SK-N-SH treated with all-trans-retinoic acid at 6 μM for 48 hours (cell line): ENCODE results near the gene PACC1.

Source experiments
- ATAC-seq: fragments of 200-7000 bp; cut with Tn5 transposase; 3 replicates; pipeline ENCODE4 v1.9.1; 2020; ENCODE audit warnings: mild to moderate bottlenecking, moderate library complexity
- ARNTL ChIP-seq: fragments of 450-650 bp; formaldehyde crosslinking; IDR thresholded peaks from 2 replicates; pipeline ENCODE4 v1.5.0; 2020; ENCODE audit warnings: low read depth, mild to moderate bottlenecking, moderate library complexity, borderline replicate concordance
- BACH2 ChIP-seq: fragments of 250-450 bp; sonication (Bioruptor Pico); IDR thresholded peaks from 2 replicates; pipeline ENCODE4 v1.9.0; 2021; ENCODE audit warnings: mild to moderate bottlenecking, borderline replicate concordance
- CREB5 ChIP-seq: fragments of 250-450 bp; sonication (Bioruptor Pico); IDR thresholded peaks from 2 replicates; pipeline ENCODE4 v1.5.1; 2020; ENCODE audit warnings: low read depth, mild to moderate bottlenecking, moderate library complexity
- CSRNP3 ChIP-seq: fragments of 250-450 bp; sonication (Bioruptor Pico); IDR thresholded peaks from 2 replicates; pipeline ENCODE4 v1.5.1; 2021; ENCODE audit warnings: mild to moderate bottlenecking, moderate library complexity
- ESRRG ChIP-seq: fragments of 250-450 bp; sonication (Bioruptor Pico); IDR thresholded peaks from 2 replicates; pipeline ENCODE4 v1.6.1; 2021; ENCODE audit warnings: mild to moderate bottlenecking
- ISL1 ChIP-seq: fragments of 250-450 bp; sonication (Bioruptor Pico); IDR thresholded peaks from 2 replicates; pipeline ENCODE4 v2.1.2; 2022; ENCODE audit warnings: mild to moderate bottlenecking, moderate library complexity
- OSR1 ChIP-seq: fragments of 250-450 bp; sonication (Bioruptor Pico); IDR thresholded peaks from 2 replicates; pipeline ENCODE4 v1.8.0; 2022; ENCODE audit warnings: moderate library complexity, mild to moderate bottlenecking, inconsistent platforms
- PATZ1 ChIP-seq: fragments of 250-450 bp; sonication (Bioruptor Pico); IDR thresholded peaks from 2 replicates; pipeline ENCODE4 v1.8.0; 2020; ENCODE audit warnings: mild to moderate bottlenecking, moderate library complexity, borderline replicate concordance
- POU6F1 ChIP-seq: fragments of 250-450 bp; sonication (Bioruptor Pico); IDR thresholded peaks from 2 replicates; pipeline ENCODE4 v1.8.0; 2021; ENCODE audit warnings: low read depth, mild to moderate bottlenecking, moderate library complexity, borderline replicate concordance
- PPARA ChIP-seq: fragments of 250-450 bp; sonication (Bioruptor Pico); IDR thresholded peaks from 2 replicates; pipeline ENCODE4 v1.5.0; 2020; ENCODE audit warnings: mild to moderate bottlenecking, borderline replicate concordance
- TCF4 ChIP-seq: fragments of 250-450 bp; sonication (Bioruptor Pico); IDR thresholded peaks from 2 replicates; pipeline ENCODE4 v1.8.0; 2021; ENCODE audit warnings: mild to moderate bottlenecking, moderate library complexity, borderline replicate concordance
- TOX ChIP-seq: fragments of 250-450 bp; sonication (Bioruptor Pico); IDR thresholded peaks from 2 replicates; pipeline ENCODE4 v1.8.0; 2021; ENCODE audit warnings: mild to moderate bottlenecking, moderate library complexity, borderline replicate concordance
- TSHZ2 ChIP-seq: fragments of 250-450 bp; sonication (Bioruptor Pico); IDR thresholded peaks from 2 replicates; pipeline ENCODE4 v1.5.0; 2020; ENCODE audit warnings: mild to moderate bottlenecking, moderate library complexity
- ZC3H10 ChIP-seq: fragments of 250-450 bp; sonication (Bioruptor Pico); IDR thresholded peaks from 2 replicates; pipeline ENCODE4 v1.5.1; 2021; ENCODE audit warnings: mild to moderate bottlenecking, moderate library complexity
- ZFP3 ChIP-seq: fragments of 250-450 bp; sonication (Bioruptor Pico); IDR thresholded peaks from 2 replicates; pipeline ENCODE4 v1.5.0; 2020; ENCODE audit warnings: mild to moderate bottlenecking, moderate library complexity
- ZFP30 ChIP-seq: fragments of 450-650 bp; formaldehyde crosslinking; IDR thresholded peaks from 2 replicates; pipeline ENCODE4 v1.5.0; 2022; ENCODE audit warnings: mild to moderate bottlenecking, moderate library complexity
- ZNF565 ChIP-seq: fragments of 450-650 bp; formaldehyde crosslinking; conservative IDR thresholded peaks from 2 replicates; pipeline ENCODE4 v1.5.0; 2020; ENCODE audit warnings: low read depth, mild to moderate bottlenecking, moderate library complexity
- ZNF70 ChIP-seq: fragments of 450-650 bp; formaldehyde crosslinking; IDR thresholded peaks from 2 replicates; pipeline ENCODE4 v1.5.0; 2020; ENCODE audit warnings: mild to moderate bottlenecking, moderate library complexity
- ZNF8 ChIP-seq: fragments of 450-650 bp; formaldehyde crosslinking; IDR thresholded peaks from 2 replicates; pipeline ENCODE4 v1.5.0; 2020; ENCODE audit warnings: mild to moderate bottlenecking, moderate library complexity

Gene PACC1

GRCh38 chr1:212438831-212439237 lies 24.1 kb upstream of the PACC1 start:
- no peak for ATAC-seq
- TF ChIP-seq CSRNP3 (CRISPR knock-in tag) (no peak), ARNTL (CRISPR knock-in tag) (no peak), TOX (no peak), TSHZ2 (CRISPR knock-in tag) (no peak), PPARA (CRISPR knock-in tag) (no peak), TCF4 (CRISPR knock-in tag) (no peak), ZNF8 (CRISPR knock-in tag) (no peak), ZC3H10 (CRISPR knock-in tag) (no peak), CREB5 (CRISPR knock-in tag) (no peak), POU6F1 (CRISPR knock-in tag) (no peak), PATZ1 (CRISPR knock-in tag) (no peak), ZFP3 (CRISPR knock-in tag) (no peak), ZNF565 (CRISPR knock-in tag) (no peak)
- TF ChIP-seq, all 23 proteins: peak for 0

- no peak for ATAC-seq
- TF ChIP-seq ZNF8 (CRISPR knock-in tag) (no peak), OSR1 (CRISPR knock-in tag) (no peak), POU6F1 (CRISPR knock-in tag) (no peak), ARNTL (CRISPR knock-in tag) (no peak), ZFP30 (no peak), TCF4 (CRISPR knock-in tag) (no peak), CSRNP3 (CRISPR knock-in tag) (no peak), ESRRG (CRISPR knock-in tag) (no peak), ZNF70 (CRISPR knock-in tag) (no peak), ZFP3 (CRISPR knock-in tag) (no peak), ISL1 (CRISPR knock-in tag) (no peak), BACH2 (CRISPR knock-in tag) (no peak), PATZ1 (CRISPR knock-in tag) (no peak), TOX (no peak), TSHZ2 (CRISPR knock-in tag) (no peak)
Observed at GRCh38 chr1:212437179-212437798, 22.6 kb upstream of the PACC1 start.
